IPS-20b (cell line): Measurements from ENCODE around the gene CYP4F2.
"Not testable (repeated sequence)": the region's sequence is repeated elsewhere in the genome, so short reads cannot be mapped to it uniquely, and the experiment has no call there.

ENCODE experiments used
- H3K27ac ChIP-seq: one replicate; pipeline ENCODE4 v1.5.1; 2013; ENCODE audit warnings: low read length
- H3K27me3 ChIP-seq: 2 replicates; pipeline ENCODE4 v1.6.1; 2013; ENCODE audit warnings: mild to moderate bottlenecking, low read length, inconsistent platforms; ENCODE audit not compliant: insufficient read depth
- H3K36me3 ChIP-seq: 2 replicates; pipeline ENCODE4 v1.6.1; 2013; ENCODE audit warnings: low read depth, mild to moderate bottlenecking, inconsistent platforms, low read length, moderate library complexity; ENCODE audit not compliant: insufficient read depth
- H3K4me1 ChIP-seq: 2 replicates; pipeline ENCODE4 v1.6.1; 2013; ENCODE audit warnings: mild to moderate bottlenecking, control low read depth, inconsistent platforms, low read length, moderate library complexity; ENCODE audit not compliant: insufficient read depth
- H3K4me3 ChIP-seq: 2 replicates; pipeline ENCODE4 v1.5.1; 2013; ENCODE audit warnings: mild to moderate bottlenecking, low read length, inconsistent platforms
- H3K9ac ChIP-seq: 2 replicates; pipeline ENCODE4 v1.6.1; 2013; ENCODE audit warnings: low read depth, mild to moderate bottlenecking, inconsistent platforms, low read length, moderate library complexity
- H3K9me3 ChIP-seq: 2 replicates; pipeline ENCODE4 v1.6.1; 2013; ENCODE audit warnings: mild to moderate bottlenecking, low read depth, low read length, inconsistent platforms; ENCODE audit not compliant: insufficient read depth

The CYP4F2 gene

DNA sequence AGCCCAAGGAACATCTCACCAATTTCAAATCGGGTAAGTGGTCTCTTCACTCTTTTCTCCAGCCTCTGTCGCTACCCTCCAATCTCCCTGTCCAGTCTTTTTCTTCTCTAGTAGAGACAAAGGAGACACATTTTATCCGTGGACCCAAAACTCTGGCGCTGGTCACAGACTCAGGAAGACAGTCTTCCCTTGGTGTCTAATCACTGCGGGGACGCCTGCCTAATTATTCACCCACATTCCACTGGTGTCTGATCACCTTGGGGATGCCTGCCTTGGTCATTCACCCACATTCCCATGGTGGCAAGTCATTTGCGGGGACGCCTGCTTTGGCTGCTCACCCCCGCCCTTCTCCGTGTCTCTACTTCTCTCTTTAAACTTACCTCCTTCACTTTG is 68.6 kb downstream of the CYP4F2 start:
- H3K9ac ChIP-seq: no peak overlapping the region
- no peaks in the 10 kb centered on the region for H3K4me1 ChIP-seq
- H3K4me3 ChIP-seq: no peak overlapping the region

DNA sequence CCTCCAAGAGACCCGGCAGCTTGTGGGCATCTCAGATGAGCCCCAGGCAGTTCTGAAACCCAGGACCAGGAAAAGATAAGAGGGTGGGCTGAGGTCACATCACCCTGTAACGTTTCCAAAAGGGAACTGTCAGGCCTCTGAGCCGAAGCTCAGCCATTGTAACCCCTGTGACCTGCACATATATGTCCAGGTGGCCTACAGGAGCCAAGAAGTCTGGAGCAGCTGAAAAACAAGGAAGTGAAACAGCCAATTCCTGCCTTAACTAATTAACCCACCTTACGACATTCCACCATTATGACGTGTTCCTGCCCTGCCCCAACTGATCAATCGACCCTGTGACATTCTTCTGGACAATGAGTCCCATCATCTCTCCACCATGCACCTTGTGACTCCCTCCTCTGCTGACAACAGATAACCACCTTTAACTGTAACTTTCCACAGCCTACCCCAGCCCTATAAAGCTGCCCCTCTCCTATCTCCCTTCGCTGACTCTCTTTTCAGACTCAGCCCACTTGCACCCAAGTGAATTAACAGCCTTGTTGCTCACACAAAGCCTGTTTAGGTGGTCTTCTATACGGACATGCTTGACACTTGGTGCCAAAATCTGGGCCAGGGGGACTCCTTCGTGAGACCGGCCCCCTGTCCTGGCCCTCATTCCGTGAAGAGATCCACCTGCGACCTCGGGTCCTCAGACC is 69.1 kb downstream of the CYP4F2 start:
- not testable (repeated sequence) for H3K27ac ChIP-seq, H3K27me3 ChIP-seq, H3K4me3 ChIP-seq, H3K36me3 ChIP-seq, H3K4me1 ChIP-seq, H3K9ac ChIP-seq
- peaks cover 93% of the 10 kb centered on the region for H3K9me3 ChIP-seq

More for the DNA sequence above, 68.6 kb downstream of the CYP4F2 start:
- H3K9me3 ChIP-seq: peaks cover 92% of the 10 kb centered on the region
- H3K36me3 ChIP-seq: no peaks in the 10 kb centered on the region
- H3K27me3 ChIP-seq: no peaks in the 10 kb centered on the region
- H3K27ac ChIP-seq: no peak overlapping the region

DNA sequence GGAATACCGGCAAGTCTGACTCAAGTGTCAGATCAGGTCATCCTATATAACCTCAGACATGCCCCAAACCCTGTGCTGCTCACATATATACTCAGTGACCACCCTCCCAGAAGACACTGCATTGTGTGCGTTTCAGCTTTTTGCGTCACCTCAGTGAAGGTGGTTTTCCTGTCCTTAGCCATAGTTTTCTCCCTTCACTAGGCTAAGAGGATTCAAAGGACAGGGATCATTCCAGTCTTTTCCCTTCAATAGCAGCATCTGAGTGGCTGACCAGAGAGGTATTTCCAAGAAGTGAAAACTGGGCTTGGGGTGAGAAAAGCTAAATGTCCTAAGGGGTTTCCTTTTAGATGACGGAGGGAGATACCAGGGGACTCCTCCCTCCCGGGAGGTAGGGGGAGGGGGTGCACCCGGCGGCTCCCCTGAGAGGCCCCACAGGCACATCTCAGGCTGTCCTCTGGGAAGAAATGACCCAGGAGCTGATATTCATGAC is 69.7 kb downstream of the CYP4F2 start:
- no peak overlapping the region for H3K4me3 ChIP-seq
- H3K9ac ChIP-seq: no peak overlapping the region
- no peaks in the 10 kb centered on the region for H3K4me1 ChIP-seq
- H3K9me3 ChIP-seq: peaks cover 92% of the 10 kb centered on the region
- H3K27me3 ChIP-seq: no peaks in the 10 kb centered on the region
- H3K27ac ChIP-seq: no peak overlapping the region
- H3K36me3 ChIP-seq: no peaks in the 10 kb centered on the region
